Measurements from ENCODE around the gene CSPG4.
"Not testable (repeated sequence)": the region's sequence is repeated elsewhere in the genome, so short reads cannot be mapped to it uniquely, and the experiment has no call there.

Gene CSPG4

DNA sequence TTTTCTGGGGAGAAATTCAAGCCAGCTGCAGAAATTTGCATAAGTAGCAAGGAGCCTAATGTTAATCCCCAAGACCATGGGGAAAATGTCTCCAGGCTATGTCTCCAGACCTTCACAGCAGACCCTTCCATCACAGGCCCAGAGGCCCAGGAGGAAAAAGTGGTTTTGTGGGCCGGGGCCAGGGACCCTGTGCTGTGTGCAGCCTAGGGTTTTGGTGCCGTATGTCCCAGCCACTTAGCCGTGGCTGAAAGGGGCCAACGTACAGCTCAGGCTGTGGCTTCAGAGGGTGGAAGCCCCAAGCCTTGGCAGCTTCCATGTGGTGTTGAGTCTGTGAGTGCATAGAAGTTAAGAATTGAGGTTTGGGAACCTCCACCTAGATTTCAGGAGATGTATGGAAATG is 29.7 kb upstream of the CSPG4 start:
- not testable (repeated sequence) for FAIRE-seq; DNase-seq (ENCODE audit: insufficient read length, low spot score)

DNA sequence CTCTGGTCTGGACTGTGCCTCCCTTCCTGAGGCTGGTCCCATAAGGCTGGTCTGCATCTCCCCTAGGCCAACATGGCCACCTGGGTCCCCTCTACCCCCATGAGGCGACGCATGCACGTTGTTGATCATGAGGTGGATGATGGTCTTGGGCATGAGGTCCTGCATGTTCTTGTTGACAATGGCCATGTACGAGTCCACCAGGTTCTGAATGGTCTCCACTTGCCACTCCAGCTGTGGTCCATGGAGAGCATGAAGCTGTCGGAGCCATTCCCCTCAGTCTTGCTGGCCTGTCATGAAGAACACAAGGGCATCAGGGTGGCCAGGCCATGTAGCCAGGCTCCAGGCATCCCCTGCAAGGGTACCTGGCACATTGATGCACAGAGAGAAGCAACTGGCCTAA is 27.1 kb upstream of the CSPG4 start:
- DNase-seq (ENCODE audit: insufficient read length, low spot score) = no peak
- FAIRE-seq = no peak

DNA sequence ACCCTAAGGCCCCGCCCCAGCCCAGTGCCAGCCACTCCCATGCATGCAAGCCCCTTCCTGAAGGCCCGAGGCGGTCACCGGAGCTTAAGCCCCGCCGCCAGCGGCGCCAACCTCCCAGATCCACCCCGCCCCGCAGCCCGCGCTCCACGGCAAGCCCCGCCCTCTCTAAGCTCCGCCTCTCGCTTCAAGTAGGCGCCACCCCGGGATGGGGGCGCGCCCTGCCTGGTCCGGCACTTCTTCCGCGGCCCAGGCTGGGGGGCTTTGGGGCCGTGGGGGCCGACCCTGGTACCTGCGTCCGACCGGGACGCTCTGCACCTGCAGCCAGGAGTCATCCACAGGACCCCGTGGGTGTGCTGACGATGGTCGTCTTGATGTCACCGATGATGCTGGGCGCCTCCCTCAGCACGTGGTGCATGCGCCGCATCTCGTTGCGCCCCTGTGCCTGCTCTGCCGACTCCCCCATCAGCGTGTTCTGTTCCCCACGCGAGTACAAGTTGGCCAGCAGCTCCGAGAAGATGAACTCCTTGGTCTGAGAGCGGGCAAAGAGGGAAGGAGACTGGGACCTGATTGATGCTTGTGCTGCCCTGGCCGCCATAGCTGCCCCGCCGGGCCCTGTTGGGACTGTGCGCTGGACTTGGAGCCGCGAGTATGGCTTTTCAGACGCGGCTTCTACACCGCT is 26.1 kb upstream of the CSPG4 start:
- peak; percentile 87 for DNase-seq (ENCODE audit: insufficient read length, low spot score)
- FAIRE-seq = no peak

DNA sequence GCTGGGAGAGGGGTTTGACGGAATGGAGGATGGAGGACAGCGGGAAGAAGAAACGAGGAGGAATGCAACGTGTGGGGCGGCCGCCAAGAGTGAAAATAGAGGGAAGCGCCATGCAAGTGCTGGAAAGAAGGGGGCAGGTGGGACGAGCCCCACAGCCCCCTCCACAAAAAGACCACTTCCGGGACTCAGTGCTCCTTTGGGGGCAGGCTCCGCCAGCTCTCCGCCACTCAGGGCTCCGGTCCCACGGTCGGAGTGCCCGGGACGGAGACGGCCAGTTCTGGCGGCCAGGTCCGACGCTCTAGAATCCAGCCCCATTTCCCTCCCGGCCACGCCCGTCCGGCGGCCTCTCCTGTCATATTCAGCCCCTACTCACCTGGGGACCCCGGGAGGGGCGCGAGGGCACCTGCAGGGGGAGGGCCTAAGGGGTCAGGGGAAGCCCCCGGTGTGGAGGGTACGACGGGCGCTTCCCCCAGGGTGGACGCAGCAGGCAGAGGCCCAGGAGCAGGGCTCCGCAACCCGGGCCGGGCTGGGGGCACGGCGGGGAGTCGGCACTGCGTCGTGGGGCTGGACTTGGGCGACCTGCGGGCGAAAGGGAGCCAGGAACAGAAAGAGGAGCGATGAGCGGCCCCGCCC is 25.5 kb upstream of the CSPG4 start:
- DNase-seq (ENCODE audit: insufficient read length, low spot score) (no peak), FAIRE-seq (no peak)

DNA sequence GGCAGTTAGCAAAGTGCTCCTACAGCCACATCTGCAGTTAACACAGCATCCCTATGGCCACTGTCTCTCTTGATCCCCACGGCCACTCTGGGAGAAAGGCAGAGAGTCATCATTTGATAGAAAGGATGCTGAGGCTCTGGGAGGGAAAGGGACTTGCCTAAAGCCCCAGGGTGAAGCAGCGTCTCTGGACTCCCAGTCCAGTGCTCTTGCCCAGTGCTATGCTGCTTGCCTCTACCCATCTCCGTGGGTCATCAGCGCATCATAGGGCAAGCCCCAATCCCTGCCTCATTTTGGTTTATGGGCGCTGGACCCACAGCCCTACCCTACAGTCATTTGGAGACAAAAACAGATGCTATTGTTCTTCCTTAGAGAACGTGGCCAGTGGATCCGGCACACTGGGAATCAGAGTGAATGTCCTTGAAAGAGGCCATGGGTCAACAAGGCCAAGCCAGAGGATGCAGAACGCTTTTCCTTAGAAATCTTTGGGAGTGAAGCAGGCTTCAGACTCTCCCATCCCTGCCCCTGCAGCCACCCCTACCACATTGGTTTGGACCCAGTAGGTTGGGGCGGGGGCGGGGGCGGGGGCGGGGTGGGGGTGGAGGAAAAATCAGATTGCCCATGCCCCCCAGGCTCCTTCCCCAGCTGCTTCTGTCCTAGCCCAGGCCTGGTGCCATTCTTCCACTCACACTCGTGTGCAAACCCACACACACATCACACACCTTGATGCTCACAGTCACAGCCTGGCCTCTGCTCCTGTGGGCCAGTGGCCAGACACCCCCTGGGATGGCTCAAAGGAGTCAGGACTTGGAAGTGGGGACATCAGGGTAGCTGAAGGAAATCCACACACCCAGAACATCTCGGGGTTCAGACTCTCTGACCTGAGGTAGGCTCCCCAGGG is 24.7 kb upstream of the CSPG4 start:
- not testable (repeated sequence) for DNase-seq (ENCODE audit: insufficient read length, low spot score); FAIRE-seq

DNA sequence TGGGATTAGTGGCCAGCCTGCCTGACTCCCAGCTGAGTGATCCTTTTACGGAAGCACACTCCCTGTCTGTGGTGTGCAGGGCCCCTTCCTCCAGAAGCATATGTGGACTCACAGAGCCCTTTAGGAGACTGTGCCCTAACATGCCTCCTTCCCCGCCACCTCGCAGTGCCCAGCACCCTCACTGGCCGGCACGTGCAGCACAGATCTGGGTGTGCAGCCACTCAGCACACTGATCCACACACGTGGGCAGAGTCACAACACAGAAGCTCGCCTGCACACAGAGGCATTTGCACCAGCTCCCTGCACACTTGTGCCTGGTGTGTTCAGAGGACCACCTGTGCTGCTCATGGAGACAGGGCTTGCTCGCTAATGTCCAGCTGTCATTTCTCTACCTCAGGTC is 23.6 kb upstream of the CSPG4 start:
- DNase-seq (ENCODE audit: insufficient read length, low spot score) = no peak
- no peak for FAIRE-seq

DNA sequence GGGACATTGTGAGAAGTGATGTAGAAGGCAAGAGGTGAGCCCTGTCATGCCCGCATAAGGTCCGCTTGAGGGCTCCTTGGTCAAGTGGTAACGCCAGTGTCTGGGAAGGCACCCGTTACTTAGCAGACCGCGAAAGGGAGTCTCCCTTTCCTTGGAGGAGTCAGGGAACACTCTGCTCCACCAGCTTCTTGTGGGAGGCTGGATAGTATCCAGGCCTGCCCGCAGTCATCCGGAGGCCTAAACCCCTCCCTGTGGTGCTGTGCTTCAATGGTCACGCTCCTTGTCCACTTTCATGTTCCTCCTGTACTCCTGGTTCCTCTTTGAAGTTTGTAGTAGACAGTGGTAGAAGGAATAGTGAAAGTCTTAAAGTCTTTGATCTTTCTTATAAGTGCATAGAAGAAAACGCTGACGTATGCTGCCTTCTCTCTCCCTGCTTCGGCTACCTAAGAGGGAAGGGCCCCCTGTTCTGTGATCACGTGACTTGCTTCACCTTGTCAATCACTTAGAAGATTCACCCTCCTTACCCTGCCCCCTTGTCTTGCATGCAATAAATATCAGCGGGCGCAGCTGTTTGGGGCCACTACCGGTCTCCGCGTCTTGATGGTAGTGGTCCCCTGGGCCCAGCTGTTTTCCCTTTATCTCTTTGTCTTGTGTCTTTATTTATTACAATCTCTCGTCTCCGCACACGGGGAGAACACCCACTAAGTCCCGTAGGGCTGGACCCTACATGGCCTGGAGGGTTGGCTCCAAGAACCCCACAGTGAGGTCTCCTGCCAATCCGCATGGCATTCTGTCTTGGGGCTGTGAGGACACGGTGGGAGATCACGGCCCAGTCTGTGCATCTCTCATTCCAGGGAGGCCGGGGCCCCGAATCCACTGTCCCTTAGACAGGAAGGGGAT is 22.5 kb upstream of the CSPG4 start:
- not testable (repeated sequence) for FAIRE-seq; DNase-seq (ENCODE audit: insufficient read length, low spot score)

DNA sequence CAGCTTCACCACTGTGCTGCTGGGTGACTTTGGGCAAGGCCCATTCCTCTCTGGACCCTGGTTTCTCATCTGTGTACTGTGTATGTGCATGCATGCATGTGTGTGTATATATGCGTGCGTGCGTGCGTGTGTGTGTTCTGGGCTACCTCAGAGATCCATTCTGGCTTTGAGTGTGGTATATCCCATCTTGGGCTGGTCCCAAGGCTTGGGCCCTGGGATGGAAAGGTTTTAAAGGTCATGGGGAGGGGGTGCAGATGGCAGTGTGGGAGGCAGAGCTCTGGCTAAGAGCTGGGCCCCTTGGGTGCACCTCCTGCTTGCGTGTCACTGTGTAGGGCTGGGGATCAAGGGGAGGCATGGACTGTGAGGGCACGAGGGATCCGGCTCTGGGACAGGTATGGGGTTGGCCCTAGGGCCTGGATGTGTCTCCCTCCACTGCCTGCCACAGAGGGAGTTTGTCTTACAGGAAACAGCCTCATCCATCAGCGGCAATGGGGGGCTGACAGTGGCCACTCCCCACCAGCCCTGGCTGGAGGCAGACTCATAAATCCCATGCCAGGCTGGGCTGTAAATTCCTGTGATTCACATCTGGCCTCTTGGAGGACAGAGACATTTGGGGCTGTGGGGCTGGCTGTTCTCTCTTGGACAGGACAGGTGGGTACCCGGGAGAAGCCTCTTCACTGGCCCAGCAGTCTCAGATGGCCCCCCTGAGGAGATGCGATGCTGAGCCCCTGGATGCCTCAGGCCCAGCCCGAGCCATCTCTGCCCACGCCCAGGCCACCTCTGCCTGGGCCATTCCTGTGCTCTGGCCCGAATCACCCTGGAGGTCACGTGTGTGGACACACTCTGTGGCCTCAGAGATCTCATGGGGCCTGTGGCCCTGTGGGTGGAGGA is 21.4 kb upstream of the CSPG4 start:
- DNase-seq (ENCODE audit: insufficient read length, low spot score) = no peak
- no peak for FAIRE-seq

DNA sequence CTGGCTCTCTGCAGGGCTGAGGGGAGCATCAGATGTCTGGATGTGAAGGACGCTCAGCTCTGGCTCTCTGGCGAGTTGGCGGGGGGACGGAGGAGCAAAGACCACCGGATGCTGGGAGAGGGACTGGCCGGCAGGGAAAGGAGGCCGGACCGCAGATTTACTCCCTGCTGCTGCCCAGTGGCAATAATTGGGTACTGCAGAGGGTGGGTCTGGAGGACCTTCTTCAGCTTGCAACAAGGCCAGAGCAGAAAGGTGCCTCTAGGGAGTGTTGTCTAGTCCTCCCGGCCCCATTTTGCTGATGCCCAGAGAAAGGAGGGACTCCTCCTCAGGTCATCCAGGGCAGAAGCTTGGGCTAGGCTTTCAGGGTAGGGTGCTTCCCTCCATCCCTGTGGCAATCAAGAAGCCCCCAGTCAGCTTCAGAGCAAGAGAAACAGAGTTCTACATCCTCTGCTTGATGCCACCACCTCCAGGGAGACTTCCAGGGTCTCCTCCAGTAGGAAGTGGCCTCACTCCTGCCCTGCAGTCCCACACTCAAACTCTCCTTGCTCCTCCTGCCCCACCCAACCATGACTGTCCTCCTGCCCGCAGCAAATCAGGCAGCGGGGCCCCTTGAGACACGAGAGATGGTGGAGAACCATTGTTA is 20.3 kb upstream of the CSPG4 start:
- no peak for FAIRE-seq
- peak; percentile 57 for DNase-seq (ENCODE audit: insufficient read length, low spot score)

DNA sequence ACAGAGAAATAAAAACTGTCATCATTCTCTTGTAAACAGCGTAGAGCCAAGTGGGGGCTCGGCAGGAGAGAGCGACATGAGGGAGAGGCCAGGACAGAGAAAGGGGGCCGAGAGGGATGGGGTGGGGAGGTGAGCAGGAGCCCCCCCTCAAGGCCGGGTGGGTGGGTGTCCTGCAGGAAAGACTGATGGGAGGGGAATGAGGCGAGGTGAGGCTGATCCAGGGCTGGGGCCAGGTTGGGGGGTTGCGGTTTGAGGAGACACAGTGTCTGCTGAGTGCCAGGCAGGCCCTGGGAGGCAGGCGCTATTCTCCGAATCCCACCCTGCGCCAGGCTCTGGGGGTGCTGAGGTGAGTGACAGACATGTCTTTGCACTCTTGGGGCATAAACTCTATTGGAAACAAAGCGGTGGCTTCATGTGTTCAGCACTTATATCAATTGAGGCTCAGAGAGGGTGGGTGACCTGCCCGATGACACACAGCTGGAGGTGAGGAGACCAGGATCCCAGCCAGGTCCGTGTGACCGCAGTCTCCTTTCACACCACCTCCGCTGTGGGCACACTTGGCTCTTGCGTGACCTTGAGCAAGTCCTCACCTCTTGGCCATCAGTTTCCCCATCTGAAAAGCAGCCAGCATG is 19.6 kb upstream of the CSPG4 start:
- FAIRE-seq = no peak
- no peak for DNase-seq (ENCODE audit: insufficient read length, low spot score)

DNA sequence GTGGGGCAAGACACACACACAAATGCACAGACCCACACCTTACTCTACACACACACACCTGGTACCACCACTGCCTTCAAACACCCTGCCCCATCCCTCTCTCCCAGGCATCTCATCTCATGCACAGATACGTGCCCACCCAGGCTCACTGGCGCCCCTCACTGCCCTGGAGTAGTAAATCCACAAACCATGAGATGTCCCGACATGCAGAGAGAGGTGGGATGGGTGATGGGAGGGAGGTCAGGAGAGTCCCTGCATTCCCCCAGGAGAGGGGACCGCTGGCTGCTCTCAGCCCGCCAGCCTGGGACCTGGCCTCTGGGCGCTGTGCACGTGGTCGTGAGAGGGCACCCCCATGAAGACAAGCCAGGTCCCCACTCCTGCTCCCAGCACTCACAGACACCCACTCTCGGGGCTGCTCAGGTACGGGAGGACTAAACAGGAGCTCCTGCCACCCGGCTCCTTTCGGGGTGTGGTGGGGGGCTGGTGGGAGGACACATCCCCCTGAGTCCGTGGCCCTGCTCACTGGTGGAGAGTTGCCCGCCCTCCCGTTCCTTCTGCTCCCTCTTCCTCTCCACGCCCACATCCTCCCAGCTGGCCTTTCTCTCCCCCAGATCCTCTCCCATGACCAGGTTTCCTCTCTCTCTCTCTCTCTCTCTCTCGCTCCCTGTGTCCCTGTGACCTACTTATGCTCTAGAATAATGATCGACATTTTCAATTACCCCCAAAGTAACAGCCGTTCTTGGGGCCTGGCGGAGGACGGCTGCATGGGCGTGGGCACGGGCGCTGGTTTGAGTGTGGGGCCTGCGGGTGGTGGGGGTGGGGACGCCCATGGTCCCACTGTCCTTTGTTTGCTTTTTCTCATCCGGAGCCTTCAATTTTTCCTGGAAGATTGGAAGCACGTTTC is 18.9 kb upstream of the CSPG4 start:
- FAIRE-seq (no peak), DNase-seq (ENCODE audit: insufficient read length, low spot score) (no peak)

DNA sequence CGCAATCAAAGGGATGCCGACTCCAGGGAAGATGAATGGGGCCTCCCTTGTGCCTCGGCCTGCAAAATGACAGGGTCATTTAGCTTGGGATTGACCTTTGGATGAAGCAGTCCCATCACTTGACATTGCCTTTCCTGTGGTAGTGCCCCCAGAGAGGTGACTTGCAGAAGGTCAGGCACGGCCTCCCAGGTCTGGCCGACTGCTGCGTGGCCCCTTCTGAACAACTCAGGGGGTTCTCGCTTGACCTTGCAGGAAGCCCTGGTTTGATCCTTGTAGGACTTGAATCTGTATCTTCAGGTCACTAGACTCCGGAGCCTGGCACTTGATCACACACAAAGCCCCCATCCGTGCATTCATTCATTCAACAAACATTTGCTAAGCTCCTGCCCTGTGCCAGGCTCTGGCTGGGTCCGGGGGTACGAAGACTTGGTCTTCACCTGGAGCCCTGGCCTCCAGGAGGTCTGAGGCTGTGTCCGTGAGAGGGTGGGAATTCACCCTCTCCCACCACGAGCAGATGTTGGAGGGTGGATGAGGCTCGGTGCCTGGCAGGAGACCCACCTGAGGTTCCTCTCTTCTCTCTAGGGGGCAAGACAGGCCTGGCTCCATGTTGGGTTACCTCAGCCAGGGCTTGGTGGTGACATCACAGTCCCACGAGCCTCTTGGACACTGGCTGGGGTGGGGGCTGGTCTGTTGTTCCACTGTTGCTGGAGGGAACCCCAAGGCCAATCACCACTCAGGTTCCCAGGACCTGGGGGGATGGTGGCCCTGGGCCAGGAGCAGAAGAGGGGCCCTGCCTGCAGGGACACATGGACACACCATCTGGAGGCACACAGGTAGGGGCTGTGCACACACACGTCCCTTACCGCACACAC is 18.0 kb upstream of the CSPG4 start:
- FAIRE-seq; DNase-seq (ENCODE audit: insufficient read length, low spot score): not testable (repeated sequence)

DNA sequence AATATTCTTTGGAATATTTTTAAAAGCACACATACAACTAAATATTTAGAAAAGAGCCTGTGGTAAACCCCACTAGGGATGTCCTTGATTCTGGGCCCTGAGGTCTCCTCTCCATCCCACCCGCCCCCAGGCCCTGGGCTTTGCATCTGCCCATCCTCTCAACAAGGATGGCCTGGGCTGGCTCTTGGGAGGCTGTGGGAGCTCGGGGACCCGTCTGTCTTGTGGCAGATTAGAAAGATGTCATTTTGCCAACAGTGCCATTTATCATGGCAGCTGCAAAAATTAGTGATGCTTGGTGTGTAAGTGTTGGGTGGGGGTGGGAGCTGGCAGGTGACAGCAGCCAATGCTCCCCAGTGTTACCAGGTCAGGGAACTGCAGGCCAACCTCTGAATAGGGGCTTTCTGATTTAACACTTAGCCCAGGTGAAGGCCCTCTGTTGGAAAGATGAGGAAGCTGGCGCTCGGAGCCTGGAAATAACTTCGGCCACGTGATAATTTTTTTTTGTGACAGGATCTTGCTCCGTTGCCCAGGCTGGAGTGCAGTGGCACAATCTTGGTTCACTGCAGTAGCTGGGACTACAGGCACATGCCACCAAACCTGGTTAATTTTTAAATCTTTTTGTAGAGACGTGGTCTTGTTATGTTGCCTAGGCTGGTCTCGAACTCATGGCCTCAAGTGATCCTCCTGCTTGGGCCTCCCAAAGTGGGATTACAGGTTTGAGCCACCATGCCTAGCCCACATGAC is 16.9 kb upstream of the CSPG4 start:
- FAIRE-seq (no peak), DNase-seq (ENCODE audit: insufficient read length, low spot score) (no peak)

DNA sequence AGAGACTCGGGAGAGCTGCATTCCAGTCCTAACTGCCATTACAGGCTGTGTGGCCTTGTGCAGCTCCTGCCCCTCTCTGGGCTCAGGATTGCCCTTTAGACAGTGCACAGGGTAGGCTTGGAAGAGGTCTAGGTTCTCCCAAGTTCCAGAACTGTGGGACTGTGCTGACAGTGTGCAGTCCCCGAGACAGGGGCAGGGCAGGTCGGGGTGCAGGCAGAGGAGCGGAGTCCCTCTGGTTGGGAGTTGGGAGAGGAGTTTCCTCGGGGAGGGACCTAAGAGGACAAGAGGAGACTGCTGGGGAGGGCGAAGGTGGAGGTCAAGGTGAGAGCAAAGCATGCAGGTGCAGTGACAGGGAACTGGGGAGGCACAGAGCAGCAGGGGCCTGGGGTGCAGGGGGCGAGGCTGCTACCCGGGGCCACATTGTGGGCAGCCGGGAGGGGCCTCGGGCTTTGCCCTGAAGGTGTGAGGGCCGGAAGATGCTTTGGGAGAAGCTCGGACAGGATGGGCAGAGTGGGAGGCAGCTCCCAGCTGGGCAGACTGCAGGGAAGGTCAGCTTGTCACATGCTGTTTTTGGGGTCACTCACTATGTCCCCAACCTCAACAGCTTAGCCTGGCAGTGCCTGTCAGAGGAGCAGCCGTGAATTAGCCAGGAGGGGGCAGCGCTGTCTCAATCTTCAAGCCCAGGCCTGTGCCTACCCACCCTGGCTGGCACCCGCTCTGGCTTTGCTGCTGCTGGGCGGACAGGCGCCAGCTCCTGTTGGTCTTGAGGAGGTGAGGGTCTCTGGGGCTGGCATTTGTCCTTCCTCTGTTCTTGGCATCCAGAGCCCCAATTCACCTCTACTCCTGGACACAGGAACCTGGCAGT is 15.4 kb upstream of the CSPG4 start:
- DNase-seq (ENCODE audit: insufficient read length, low spot score) = peak; percentile 41
- no peak for FAIRE-seq

DNA sequence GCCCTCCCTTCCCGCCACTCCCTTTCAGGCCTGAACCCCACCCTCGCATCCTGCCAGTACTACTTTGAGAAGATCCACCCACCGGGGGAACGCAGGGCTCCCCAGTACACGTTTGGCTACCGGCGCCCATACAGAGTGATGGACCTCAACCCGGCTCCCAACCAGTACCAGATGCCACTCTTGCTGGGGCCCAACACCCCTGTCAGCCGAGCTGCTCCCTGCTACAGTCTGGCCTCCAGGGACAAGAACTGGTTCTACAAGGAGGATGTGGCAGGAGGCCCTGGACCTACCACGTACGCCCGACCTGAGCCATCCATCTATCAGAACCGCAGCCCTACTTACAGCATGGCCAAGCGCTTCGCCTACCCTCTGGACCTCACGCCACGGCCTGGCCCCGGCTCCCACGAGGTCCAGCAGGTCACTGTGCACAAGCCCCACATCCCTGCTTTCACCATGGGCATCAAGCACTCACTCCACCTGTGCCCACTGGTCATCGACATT is 14.4 kb upstream of the CSPG4 start:
- peak; percentile 4 for FAIRE-seq
- DNase-seq (ENCODE audit: insufficient read length, low spot score) = no peak

Data from HTR-8/SVneo (cell line).